OCI-M2 (cell line): Measurements from ENCODE around the gene THYN1.

Experiments used
- DNase-seq: peaks from one replicate; lab custom pipeline; 2025; ENCODE audit not compliant: unreplicated experiment; lab: John Stamatoyannopoulos, UW

The THYN1 gene

DNA sequence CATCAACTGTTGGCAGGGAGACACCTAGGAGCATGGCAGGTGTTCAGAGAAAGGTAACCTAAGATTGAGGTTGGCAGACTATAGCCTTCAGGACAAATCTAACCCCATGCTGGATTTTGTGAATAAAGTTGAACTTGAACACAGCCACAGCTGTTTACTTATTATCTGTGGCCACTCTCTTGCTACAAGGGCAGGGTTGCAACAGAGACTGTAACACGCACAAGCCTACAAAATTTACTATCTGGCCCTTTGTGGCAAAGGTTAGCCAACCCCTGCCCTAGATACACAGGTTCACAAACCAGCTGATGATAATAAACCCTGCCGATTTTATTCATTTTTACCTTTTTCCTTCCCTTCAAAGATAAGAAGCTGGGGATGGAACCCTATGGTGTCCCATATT lies 2.5 kb downstream of the THYN1 start:
- no peak for DNase-seq

DNA sequence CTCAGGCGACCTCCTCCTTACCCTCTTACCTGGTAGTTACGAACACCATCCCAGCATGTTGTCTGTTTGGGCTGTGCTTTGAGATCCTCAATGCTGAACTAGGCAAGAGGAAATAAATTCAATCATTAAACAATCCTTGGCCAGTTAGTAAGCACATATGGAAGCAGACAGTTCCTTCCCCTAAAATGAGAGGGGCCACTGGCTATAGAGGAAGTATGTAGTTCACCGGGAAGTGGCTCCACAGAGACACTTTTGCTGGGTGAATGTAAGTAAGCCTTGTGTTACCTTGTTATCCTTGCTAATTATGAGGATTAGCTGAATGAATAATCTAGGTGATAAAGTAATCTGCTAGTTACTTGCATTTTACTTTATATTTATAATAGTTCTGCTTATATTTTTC lies 2.9 kb downstream of the THYN1 start:
- no peak for DNase-seq

DNA sequence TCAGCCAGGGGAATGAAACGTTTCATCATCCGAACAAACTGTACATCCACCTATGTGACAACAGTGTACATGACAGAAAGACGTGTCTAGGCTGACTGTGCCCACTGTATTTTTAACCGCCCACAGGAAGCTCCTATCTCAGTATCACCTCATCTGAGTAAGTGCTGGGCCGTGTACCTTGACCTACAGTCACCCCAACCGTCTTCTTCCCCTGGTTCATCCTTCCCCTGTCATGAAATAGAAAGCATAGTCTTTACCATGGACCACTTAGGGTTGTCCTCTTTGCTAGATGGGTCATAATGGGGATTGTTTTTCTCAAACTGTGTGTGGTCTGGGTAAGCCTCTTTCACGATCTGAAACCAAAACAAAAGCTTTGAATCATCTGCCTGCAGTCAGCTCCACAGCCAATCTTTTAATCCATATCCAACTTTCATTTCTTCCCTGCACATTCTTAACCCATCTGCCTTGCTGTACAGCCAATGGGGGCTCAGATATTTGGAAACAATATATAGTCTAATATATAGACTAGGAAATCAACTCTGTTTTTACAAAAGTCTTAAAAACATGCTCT lies 4.2 kb downstream of the THYN1 start:
- no peak for DNase-seq

DNA sequence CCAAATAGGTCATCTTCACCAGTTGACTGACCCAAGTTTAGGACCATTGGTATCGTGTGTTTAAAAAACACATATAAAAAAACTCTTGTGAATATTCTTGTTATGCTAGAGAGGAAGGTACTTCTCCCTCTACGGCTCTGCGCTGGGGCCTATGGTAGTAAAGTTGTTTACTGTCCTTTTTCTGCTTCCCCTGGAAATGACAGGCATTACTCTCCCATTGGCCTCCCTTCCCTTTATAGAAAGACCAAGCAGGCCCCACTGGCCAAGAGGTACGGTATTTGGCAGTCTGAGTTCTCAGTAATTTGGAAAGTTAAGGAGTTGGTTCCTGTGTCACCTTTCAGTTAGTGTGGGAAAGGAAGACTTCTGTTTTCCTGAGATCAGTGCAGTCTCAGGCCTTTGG lies 6.5 kb downstream of the THYN1 start:
- no peak for DNase-seq

DNA sequence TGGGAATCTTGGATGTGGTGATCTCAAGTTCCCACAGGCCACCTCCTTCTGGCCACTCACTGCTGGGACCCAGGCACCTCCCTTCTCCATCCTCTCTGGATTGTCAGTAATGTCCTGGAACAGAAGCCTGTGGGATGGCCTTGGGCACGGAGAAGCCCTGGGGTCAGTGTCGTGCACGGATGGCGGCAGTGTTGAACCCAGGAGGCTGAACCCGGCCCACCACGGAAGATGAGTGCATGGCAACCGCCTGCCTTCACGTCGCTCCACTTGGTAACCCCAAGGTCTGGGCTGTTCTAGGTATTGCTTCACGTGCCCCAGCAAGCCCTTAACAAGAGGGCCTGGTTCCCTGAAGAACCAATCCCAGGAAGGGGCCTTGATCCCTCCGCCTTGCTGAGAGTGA lies 7.1 kb downstream of the THYN1 start:
- DNase-seq, result no peak

DNA sequence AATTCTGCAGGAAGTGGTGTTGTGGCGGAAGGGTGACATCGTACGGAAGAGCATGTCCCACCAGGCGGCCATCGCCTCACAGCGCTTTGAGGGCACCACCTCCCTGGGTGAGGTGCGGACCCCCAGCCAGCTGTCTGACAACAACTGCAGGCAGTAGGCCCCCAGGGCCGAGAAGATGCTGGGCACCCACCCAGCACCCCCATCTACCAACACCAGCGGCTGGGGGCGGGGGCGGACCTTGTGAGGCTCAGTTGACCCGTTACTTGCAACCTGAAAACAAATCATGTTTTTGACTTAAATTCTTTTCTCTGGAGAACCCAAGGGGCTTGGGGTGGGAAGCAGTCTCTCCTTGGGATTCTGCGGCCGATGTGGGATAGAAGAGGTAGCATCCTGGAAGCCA lies 7.7 kb downstream of the THYN1 start:
- no peak for DNase-seq

DNA sequence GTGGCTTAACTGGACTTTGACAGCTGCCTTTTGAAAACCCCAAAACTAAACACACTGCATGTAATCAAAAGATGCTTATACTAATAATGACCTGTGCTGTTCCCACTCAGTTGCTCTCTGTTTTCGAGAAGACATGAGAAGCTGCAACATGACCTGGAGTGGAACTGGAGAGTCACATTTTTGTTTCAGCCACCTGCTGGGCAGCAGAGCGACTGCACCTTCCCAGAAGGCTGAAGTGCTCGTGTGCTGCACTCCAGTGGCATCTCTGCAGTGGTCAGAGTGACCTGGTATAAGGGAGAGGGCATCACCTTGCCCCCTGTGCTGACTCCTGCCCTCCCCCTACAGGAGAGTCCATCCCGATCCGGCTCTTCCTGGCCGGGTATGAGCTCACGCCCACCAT lies 8.6 kb downstream of the THYN1 start:
- no peak for DNase-seq

DNA sequence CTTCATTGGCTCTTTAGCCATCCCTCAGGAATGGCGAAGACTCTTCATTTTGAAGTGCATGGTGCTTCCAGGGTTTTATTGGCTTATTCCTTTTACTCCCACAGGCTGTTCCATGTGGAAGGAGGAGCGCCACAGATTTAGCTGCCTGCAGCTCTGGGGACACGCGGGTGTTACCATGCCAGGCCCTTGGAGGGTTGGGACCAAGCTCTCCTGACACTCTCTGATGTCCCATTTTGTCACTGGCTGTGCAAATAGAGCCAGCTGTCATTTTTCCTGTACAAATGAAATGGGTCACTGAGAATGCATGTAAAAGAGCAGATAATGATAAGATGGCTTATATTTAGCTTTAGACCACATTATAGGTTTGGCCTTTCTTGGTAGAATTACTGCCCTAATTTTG lies 9.2 kb downstream of the THYN1 start:
- DNase-seq, result no peak

DNA sequence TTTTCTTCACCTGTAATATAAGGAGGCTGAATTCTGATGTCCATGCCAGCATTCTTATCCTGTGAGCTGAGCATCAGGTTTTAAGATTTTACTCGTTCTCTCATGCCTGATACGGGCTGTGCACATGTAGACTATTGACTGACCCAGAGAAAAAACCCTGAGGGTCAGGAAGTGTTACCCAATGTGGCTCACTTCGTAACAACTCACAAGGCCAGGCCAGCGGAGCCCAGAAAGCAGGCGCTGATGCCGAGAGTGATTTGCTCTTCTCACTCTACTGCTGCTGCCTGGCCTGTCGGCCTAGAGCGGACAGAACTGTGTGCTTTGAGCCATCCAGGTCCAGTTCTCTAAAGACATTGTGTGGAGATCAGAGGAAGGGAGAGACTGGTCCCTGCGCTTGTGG lies 10.8 kb downstream of the THYN1 start:
- DNase-seq, result no peak

DNA sequence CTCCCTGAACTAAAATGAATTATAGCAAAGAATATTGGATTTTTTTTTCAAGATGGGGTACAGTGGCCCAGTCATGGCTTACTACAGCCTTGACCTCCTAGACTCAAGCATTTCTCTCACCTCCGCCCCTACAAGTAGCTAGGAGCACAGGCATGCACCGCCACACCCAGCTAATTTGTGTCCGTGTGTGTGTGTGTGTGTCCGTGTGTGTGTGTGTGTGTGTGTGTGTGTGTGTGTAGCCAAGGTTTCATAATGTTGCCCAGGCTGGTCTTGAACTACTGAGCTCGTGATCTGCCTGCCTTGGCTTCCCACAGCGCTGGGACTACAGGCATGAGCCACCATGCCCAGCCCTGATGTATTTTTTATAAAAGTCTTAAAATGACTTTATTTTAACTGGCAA lies 12.6 kb downstream of the THYN1 start:
- DNase-seq, result no peak

DNA sequence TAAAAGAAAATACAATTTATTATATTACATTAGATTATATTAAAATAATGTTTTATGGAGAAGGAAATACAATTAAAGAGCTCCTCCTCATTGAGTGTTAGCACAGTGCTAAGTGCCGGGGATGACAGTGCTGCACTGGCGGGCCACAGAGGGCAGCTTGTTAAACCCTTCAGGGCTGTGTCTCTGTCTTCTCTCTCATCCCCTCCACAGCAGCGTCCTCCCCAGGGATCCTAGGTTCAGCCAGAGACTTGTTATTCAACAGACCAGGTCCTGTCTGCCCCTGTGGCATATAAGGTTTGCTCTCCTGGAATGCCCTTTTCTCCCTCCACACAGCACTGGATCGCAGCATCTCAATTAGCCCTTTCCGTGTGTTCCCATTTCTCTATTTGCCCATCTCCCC lies 14.2 kb downstream of the THYN1 start:
- no peak for DNase-seq

DNA sequence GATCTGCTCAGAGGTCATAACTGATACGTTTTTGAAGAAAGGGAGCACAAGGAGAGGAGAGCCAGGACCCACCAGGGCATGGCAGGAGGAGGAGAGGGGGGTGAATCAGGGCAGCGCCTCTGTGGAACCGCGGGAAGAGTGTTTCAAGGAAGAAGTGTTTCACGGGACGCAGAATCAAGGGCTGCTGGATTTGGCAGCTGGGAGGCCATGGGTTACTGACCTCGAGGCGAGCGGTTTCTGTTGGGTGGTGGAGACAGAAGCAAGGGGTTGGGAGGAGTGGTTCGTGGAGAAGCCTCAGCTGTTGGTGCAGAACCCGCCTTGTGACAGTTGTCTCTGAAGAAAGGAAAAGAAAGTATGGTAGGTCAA lies 15.6 kb downstream of the THYN1 start:
- no peak for DNase-seq

DNA sequence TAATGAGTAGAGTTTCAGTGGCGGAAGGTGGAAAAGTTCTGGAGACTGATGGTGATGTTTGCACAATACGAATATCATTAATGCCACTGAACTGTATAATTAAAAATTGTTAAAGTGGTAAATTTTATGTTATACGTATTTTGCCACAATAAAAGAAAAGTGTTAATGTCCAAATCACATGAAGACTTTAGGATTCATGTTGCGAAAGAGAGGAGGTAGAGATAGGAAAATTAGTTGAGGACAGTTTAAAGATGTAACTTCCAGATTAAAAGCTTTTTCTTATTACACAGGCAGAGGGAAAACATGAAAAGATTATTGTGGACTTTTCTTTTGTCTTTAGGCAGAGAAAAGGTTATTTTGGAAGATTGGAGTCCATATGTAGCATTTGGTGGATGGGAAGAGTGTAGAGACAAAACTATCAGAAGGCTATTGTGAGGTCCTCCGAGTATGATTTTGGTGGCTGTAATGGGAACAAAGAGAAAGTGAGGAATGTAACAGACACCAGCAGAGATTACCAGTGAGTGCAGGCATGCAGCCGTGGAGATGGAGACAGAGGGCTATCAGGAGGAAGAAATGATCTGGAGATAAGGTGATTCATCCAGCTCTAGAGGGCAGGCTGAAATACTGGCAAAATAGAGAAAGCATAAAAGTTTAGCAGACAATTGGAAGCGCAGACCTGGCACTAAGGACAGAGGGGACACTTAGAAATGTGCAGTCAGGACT lies 16.2 kb downstream of the THYN1 start:
- DNase-seq, result no peak

DNA sequence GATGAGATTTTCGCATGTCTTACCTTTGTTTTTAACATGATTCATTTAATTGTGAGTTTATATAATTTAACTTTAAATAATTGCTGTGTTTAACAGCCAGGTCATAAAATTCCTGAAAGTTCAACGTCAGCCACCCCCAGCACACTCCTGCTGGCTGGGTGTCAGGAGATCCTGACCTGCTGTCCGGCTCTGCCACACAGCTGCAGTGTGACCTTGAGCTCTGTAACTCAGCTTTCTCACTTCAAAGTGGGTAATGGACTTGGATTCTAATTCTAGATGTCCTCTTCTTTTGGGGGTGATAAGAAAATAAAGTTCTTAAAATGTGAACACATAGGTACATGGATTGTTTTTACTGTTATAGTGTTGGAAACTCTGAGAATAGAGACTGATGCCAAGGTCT lies 17.8 kb downstream of the THYN1 start:
- no peak for DNase-seq

DNA sequence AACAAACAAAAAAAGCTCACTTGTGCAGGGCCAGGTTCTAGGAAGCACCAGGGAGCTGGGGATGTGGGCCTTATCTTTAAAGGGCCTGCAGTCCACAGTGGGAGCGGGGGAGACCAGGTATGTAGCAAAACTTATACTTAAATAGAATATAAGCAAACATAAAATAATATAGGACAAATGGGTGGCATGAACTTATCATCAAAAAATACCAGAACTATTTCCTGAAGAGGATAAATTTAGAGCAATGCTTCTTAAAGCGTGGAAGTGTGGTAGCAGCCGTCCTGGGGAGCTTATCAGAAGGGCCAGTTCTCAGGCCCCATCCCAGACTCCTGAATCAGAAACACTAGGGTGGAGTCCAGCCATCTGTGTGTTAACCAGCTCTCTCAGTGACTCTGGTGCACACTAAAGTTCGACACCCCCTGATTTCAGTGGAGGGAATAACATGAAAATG lies 19.4 kb downstream of the THYN1 start:
- no peak for DNase-seq

DNA sequence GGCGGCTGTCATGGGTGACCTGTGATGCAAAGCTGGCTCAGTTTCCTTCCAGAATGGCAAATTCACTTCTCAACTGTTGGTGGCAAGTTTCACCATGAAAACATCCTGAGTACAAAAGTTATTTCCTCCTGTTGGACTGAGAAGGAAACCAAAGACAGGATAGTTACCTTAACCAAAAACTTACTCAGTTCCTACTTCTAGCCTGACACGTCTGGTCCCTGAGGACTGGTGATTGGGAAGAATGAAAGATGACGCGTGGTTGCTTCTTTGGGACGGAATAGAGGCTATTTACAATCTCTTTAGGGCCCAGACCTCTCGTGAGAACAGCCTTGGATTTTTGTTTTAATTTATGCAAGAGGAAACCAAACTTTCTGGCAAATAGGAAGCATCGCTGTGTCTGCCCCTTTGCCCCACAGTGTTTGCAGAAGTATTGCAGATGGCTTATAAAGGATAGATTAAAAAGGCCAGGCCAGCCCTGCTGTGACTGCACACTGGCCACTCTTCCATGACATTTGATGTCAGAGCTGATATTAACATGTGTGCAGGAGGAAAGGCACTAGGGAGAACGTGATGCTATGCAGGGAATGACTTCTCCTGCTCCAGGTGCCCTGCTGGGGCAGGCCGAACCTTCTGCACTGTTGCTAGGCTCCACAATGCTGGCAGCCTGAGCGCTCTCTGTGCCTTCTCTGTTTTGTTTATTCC lies 21.0 kb downstream of the THYN1 start:
- no peak for DNase-seq

DNA sequence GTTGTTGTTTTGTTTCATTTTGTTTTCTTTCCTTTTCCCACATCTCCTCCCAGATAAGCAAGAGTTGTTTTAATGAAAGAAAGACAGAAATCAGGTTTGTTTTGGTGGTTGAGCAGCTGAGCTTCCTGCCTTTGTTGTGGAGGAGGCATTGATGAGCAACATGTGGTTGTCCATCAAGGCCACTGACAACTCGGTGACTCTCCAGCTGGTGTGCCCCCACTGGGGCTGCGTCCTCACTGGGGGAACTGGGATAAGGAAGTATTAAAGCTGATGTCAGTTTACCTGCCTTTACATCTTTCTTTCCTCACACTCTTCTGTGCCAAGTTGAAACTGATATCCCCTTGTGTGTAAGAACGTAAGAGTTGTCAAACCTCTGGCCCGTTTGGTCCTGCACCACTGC lies 22.8 kb downstream of the THYN1 start:
- DNase-seq, result no peak

DNA sequence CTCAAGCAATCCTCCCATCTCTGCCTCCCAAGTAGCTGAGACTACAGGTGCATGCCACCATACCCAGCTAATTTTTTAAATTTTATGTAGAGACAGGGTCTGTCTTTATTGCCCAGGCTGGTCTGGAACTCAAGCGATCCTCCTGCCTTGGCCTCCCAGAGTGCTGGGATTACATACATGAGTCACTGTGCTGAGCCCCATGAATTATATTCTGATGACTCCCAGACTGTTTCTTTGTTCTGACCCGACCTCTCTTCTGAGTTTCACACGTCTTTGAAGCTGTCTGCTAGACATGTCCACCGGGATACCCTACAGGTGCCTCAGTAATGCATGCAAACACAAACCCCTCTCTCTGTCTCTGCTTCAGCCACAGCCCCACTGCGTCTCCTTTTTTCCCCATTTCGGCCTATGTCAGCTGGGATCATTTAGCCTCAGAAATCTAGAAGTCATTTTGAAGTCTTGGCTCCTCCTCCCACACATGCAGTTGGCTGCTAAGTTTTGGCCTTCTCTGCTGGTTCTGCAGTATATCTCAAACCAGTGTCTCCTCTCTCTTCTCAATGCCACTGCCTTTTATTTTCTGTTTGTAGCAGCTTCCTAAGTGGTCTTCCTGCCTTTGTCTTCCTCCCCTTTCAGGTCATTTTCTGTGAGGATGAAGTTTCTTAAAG lies 23.9 kb downstream of the THYN1 start:
- DNase-seq, result no peak

DNA sequence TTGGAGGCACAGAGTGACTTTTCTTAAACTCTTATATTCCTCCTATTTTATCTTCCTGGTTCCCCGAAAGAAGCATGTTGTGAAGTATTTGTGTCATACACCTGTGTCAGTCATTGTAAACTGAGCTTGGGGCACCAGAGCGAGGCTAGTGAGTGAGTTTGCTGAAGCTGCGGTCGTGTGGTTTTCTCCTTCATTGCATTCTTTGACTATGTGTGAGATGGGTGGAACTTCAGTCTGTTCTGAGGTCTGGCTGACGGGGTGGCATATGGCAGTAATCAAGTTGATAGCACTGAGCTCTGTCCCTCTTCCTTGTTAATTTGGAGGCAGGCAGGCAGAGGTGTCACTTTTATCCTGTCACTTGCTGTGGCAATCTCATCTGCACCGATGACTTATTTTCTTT lies 24.5 kb downstream of the THYN1 start:
- no peak for DNase-seq

DNA sequence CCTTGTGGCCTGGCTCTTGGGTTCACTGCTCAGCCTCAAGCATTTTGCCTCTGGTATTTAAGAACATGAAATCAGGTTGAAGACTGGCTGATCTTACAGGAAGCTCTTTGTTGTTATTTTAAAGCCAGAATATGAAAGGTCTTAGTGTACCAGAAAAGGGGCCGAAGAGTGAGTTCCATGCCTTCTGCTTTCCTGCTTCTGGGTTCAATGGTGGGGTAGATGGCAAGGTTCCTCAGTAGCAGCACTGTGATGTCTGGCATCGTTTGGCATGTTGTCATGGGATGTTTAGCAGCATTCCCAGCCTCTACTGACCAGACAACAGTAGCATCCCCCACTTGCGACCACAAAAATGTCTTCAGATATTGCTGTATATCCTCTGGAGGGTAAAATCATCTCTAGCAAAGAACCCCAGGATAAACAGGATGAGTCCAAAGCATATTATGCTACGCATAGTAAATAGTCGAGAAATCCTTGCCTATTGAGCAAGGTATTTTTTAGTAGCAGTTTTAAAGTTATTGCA lies 26.3 kb downstream of the THYN1 start:
- DNase-seq, result no peak

DNA sequence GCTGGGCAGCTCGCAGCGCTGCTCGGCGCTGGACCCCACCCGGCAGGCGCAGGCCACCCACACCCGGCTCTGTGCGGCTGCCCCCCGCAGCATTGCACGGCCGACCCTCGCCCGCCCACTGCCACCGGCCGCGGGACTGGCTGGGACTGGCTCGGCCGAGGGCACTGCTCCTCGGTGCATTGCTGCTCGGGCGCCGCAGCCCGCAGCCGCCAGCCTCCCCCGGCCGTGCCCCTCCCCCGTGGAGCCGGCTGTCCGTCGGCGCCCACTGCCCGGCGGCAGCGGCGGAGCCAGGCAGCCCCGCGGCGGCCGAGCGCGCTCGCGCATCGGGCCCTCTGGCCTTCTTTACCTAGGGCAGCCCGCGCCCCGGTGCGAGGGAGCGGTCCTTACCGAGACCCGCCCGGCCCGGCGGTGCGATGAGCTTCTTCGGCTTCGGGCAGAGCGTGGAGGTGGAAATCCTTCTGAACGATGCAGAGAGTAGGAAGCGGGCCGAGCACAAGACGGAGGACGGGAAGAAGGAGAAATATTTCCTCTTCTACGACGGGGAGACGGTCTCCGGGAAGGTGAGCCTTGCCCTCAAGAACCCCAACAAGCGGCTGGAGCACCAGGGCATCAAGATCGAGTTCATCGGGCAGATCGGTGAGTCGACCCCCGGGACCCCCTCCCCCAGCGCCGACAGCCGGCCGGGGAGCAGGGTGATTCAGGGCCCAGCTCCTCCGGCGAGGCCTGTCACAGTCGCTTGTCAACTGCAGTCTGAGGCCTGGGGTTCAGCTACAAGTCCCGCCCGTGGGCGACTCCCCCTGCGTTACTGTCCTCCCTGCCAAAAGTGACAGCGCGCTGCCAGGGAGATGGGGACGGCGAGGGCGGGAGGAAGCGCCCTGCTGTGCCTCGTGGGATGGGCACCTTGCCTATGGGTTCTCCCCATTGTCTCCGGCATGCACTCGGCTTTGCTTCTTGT lies 28.2 kb downstream of the THYN1 start:
- no peak for DNase-seq
